DND-41 (cell line): ENCODE results near the gene TBX2.
"Not testable (repeated sequence)": the region's sequence is repeated elsewhere in the genome, so short reads cannot be mapped to it uniquely, and the experiment has no call there.

Experiments used
- ATAC-seq: fragments of 200-7000 bp; cut with Tn5 transposase; 3 replicates; pipeline ENCODE4 v1.9.1; 2021; ENCODE audit warnings: low read depth; ENCODE audit not compliant: insufficient read depth
- DNase-seq: peaks from one replicate; pipeline ENCODE4 v3.0.0-alpha.2; 2020
- H2AFZ ChIP-seq: 2 replicates; pipeline ENCODE4 v1.6.0; 2012; ENCODE audit warnings: low read depth, low read length
- H3K27ac ChIP-seq: 2 replicates; pipeline ENCODE4 v1.5.1; 2012; ENCODE audit warnings: low read length, inconsistent platforms
- H3K27me3 ChIP-seq: fragments of 200-600 bp; sonication (generic); 2 replicates; pipeline ENCODE4 v1.6.0; 2012; ENCODE audit warnings: low read length, mild to moderate bottlenecking, inconsistent platforms; ENCODE audit not compliant: insufficient read depth, poor library complexity
- H3K36me3 ChIP-seq: 2 replicates; pipeline ENCODE4 v1.5.1; 2012; ENCODE audit warnings: low read length, inconsistent platforms; ENCODE audit not compliant: insufficient read depth
- H3K4me1 ChIP-seq: 2 replicates; pipeline ENCODE4 v1.5.1; 2012; ENCODE audit warnings: mild to moderate bottlenecking, low read length; ENCODE audit not compliant: insufficient read depth
- H3K4me2 ChIP-seq: 2 replicates; pipeline ENCODE4 v1.6.0; 2012; ENCODE audit warnings: mild to moderate bottlenecking, moderate library complexity, low read length, inconsistent platforms; ENCODE audit not compliant: insufficient read depth
- H3K4me3 ChIP-seq, 2 experiments: fragments of 200-600 bp in 1 of 2; shearing (Covaris generic) in 1 of 2; 2 replicates each; pipeline ENCODE4 v1.5.1; 2012 to 2016; ENCODE audit warnings: inconsistent platforms in 2 of 2, low read length in 2 of 2, mild to moderate bottlenecking in 2 of 2, low read depth in 1 of 2, moderate library complexity in 1 of 2
- H3K79me2 ChIP-seq: 2 replicates; pipeline ENCODE4 v1.6.0; 2012; ENCODE audit warnings: low read length, inconsistent platforms; ENCODE audit not compliant: insufficient read depth
- H3K9ac ChIP-seq: 2 replicates; pipeline ENCODE4 v1.6.0; 2012; ENCODE audit warnings: low read depth, mild to moderate bottlenecking, inconsistent platforms, low read length, moderate library complexity
- H3K9me3 ChIP-seq: 2 replicates; pipeline ENCODE4 v1.5.1; 2012; ENCODE audit warnings: low read length, moderate library complexity, mild to moderate bottlenecking, inconsistent platforms; ENCODE audit not compliant: insufficient read depth, severe bottlenecking
- H4K20me1 ChIP-seq: 2 replicates; pipeline ENCODE4 v1.6.0; 2012; ENCODE audit warnings: low read length; ENCODE audit not compliant: insufficient read depth
- CTCF ChIP-seq: IDR thresholded peaks from 2 replicates; pipeline ENCODE4 v1.5.1; 2012; ENCODE audit warnings: borderline replicate concordance, low read length, moderate library complexity, mild to moderate bottlenecking; ENCODE audit not compliant: poor library complexity, severe bottlenecking; ENCODE audit errors: extremely low read depth
- EZH2 ChIP-seq: IDR thresholded peaks from 3 replicates; pipeline ENCODE4 v1.6.1; 2012; ENCODE audit warnings: borderline replicate concordance, low read depth, mild to moderate bottlenecking, moderate library complexity, low read length, inconsistent platforms; ENCODE audit not compliant: severe bottlenecking

TBX2 gene

GRCh38 chr17:61352781-61353491 is 46.7 kb upstream of the TBX2 start:
- no peak for TF ChIP-seq EZH2
- TF ChIP-seq CTCF: no peak
- no peaks in the 10 kb centered on the region for H3K4me1 ChIP-seq

GRCh38 chr17:61353615-61354014 is 46.0 kb upstream of the TBX2 start:
- Histone ChIP-seq H3K9ac (no peak overlapping the region), H3K36me3 (no peaks in the 10 kb centered on the region), H4K20me1 (no peaks in the 10 kb centered on the region), H3K4me3 (no peak overlapping the region), H3K27ac (no peak overlapping the region), H2AFZ (no peak overlapping the region), H3K4me2 (no peak overlapping the region), H3K27me3 (no peaks in the 10 kb centered on the region), H3K79me2 (no peaks in the 10 kb centered on the region), H3K9me3 (no peaks in the 10 kb centered on the region), H3K4me1 (no peaks in the 10 kb centered on the region)
- ATAC-seq: no peak
- TF ChIP-seq EZH2 (no peak), CTCF (no peak)
- no peak for DNase-seq

More at GRCh38 chr17:61352781-61353491, 46.7 kb upstream of the TBX2 start:
- Histone ChIP-seq H2AFZ (no peak overlapping the region), H3K36me3 (no peaks in the 10 kb centered on the region), H3K79me2 (no peaks in the 10 kb centered on the region), H4K20me1 (no peaks in the 10 kb centered on the region), H3K4me3 (no peak overlapping the region), H3K27ac (no peak overlapping the region), H3K9me3 (no peaks in the 10 kb centered on the region), H3K9ac (no peak overlapping the region), H3K27me3 (no peaks in the 10 kb centered on the region), H3K4me2 (no peak overlapping the region)
- ATAC-seq: no peak
- no peak for DNase-seq

GRCh38 chr17:61354895-61355874 is 44.5 kb upstream of the TBX2 start:
- no peaks in the 10 kb centered on the region for H4K20me1 ChIP-seq
- no peak for DNase-seq
- TF ChIP-seq EZH2: no peak
- H3K9me3 ChIP-seq: no peaks in the 10 kb centered on the region
- no peak for ATAC-seq
- no peak overlapping the region for H2AFZ ChIP-seq
- no peak overlapping the region for H3K27ac ChIP-seq
- no peak overlapping the region for H3K4me3 ChIP-seq
- H3K27me3 ChIP-seq: no peaks in the 10 kb centered on the region
- H3K9ac ChIP-seq: no peak overlapping the region
- no peaks in the 10 kb centered on the region for H3K79me2 ChIP-seq
- no peaks in the 10 kb centered on the region for H3K36me3 ChIP-seq
- no peaks in the 10 kb centered on the region for H3K4me1 ChIP-seq
- H3K4me2 ChIP-seq: no peak overlapping the region

GRCh38 chr17:61357061-61357460 is 42.6 kb upstream of the TBX2 start:
- H3K4me1 ChIP-seq, H4K20me1 ChIP-seq, H3K4me2 ChIP-seq, H3K9ac ChIP-seq, ATAC-seq, H3K4me3 ChIP-seq, H3K36me3 ChIP-seq, H3K27ac ChIP-seq, H2AFZ ChIP-seq, H3K79me2 ChIP-seq, H3K9me3 ChIP-seq, DNase-seq, H3K27me3 ChIP-seq: not testable (repeated sequence)

GRCh38 chr17:61359513-61359912 is 40.1 kb upstream of the TBX2 start:
- H3K27ac ChIP-seq, H3K4me1 ChIP-seq, DNase-seq, H3K4me2 ChIP-seq, H3K36me3 ChIP-seq, H2AFZ ChIP-seq, H3K9ac ChIP-seq, H3K27me3 ChIP-seq, H3K9me3 ChIP-seq, H3K4me3 ChIP-seq, ATAC-seq, H4K20me1 ChIP-seq, H3K79me2 ChIP-seq: not testable (repeated sequence)
